IMR-90 (cell line): Measurements from ENCODE around the gene S100A1. TPM values are rescaled to one million over a fixed set of nuclear protein-coding genes. Genes with fewer than 3 reads are reported as not detected.
A peak's percentile ranks its signal among the peaks of the same experiment; 100 is the strongest.

Source experiments
- ATAC-seq: fragments of 200-7000 bp; cut with Tn5 transposase; 2 replicates; pipeline ENCODE4 v1.9.1; 2020; ENCODE audit warnings: low read depth, mild to moderate bottlenecking, moderate library complexity
- BruUV-seq: library from RNA; stranded (reverse); fragments of 400-500 nt; replicated peaks from 2 replicates; lab custom pipeline; 2021; lab: Mats Ljungman, UMichigan
- CTCF ChIA-PET: fragments of 300-600 bp; formaldehyde crosslinking; extraction: SDS; loops from one replicate; lab custom pipeline; 2021; ENCODE audit warnings: antibody characterized with exemption; lab: Yijun Ruan, JAX
- POLR2A ChIA-PET: fragments of 300-600 bp; sonication (Branson Sonifier 250); formaldehyde crosslinking; loops from one replicate; lab custom pipeline; 2022; ENCODE audit warnings: antibody characterized with exemption; ENCODE audit not compliant: unreplicated experiment; lab: Charles Lee
- DNase-seq: peaks from one replicate; pipeline ENCODE4 v3.0.0; 2013
- H2AFZ ChIP-seq: replicated peaks from 2 replicates; pipeline ENCODE3; 2013; ENCODE audit warnings: low read length, mild to moderate bottlenecking; ENCODE audit not compliant: poor library complexity
- H2AK5ac ChIP-seq: 2 replicates; pipeline ENCODE4 v1.6.1; 2013; ENCODE audit warnings: low read depth, low read length, inconsistent platforms
- H2AK9ac ChIP-seq: replicated peaks from 2 replicates; pipeline ENCODE3; 2013; ENCODE audit warnings: mild to moderate bottlenecking, low read depth, low read length, moderate library complexity; ENCODE audit not compliant: poor library complexity
- H2BK120ac ChIP-seq: 2 replicates; pipeline ENCODE4 v1.6.1; 2013; ENCODE audit warnings: low read depth, low read length, inconsistent platforms
- H2BK15ac ChIP-seq: 3 replicates; pipeline ENCODE4 v1.6.1; 2013; ENCODE audit warnings: low read depth, low read length, inconsistent platforms
- H2BK20ac ChIP-seq: 2 replicates; pipeline ENCODE4 v1.6.1; 2013; ENCODE audit warnings: low read depth, mild to moderate bottlenecking, inconsistent platforms, low read length, moderate library complexity
- H2BK5ac ChIP-seq: 2 replicates; pipeline ENCODE4 v1.6.1; 2013; ENCODE audit warnings: mild to moderate bottlenecking, low read depth, low read length, inconsistent platforms; ENCODE audit not compliant: poor library complexity, severe bottlenecking
- H3K14ac ChIP-seq: replicated peaks from 2 replicates; pipeline ENCODE4 v1.6.1; 2013; ENCODE audit warnings: low read depth, low read length, inconsistent platforms
- H3K18ac ChIP-seq: 2 replicates; pipeline ENCODE4 v1.6.1; 2013; ENCODE audit warnings: low read depth, low read length, control low read depth
- H3K23ac ChIP-seq: 2 replicates; pipeline ENCODE4 v1.6.1; 2013; ENCODE audit warnings: low read depth, low read length, inconsistent platforms
- H3K27ac ChIP-seq: 2 replicates; pipeline ENCODE4 v1.5.1; 2013; ENCODE audit warnings: mild to moderate bottlenecking, control low read depth, low read length; ENCODE audit not compliant: insufficient read depth
- H3K27me3 ChIP-seq: 2 replicates; pipeline ENCODE4 v1.6.1; 2013; ENCODE audit warnings: low read length; ENCODE audit not compliant: control insufficient read depth, insufficient read depth
- H3K36me3 ChIP-seq: 2 replicates; pipeline ENCODE4 v1.6.1; 2013; ENCODE audit warnings: low read length, mixed read lengths; ENCODE audit not compliant: control insufficient read depth, insufficient read depth
- H3K4ac ChIP-seq: 2 replicates; pipeline ENCODE4 v1.6.1; 2013; ENCODE audit warnings: low read depth, low read length, inconsistent platforms
- H3K4me1 ChIP-seq: 2 replicates; pipeline ENCODE4 v1.6.1; 2013; ENCODE audit warnings: low read length, mixed read lengths; ENCODE audit not compliant: control insufficient read depth, insufficient read depth
- H3K4me2 ChIP-seq: 2 replicates; pipeline ENCODE4 v1.6.1; 2013; ENCODE audit warnings: low read depth, mild to moderate bottlenecking, control low read depth, low read length, moderate library complexity
- H3K4me3 ChIP-seq: 2 replicates; pipeline ENCODE4 v1.5.1; 2013; ENCODE audit warnings: low read depth, mild to moderate bottlenecking, control low read depth, low read length, moderate library complexity; ENCODE audit not compliant: insufficient read depth
- H3K56ac ChIP-seq: 2 replicates; pipeline ENCODE4 v1.6.1; 2013; ENCODE audit warnings: low read length, inconsistent platforms; ENCODE audit not compliant: insufficient read depth; ENCODE audit errors: extremely low read depth
- H3K79me1 ChIP-seq, 2 experiments: 2 replicates each; pipeline ENCODE4 v1.6.1; 2013; ENCODE audit warnings: low read length in 2 of 2, inconsistent platforms in 1 of 2, low read depth in 1 of 2
- H3K9ac ChIP-seq: 2 replicates; pipeline ENCODE4 v1.6.1; 2013; ENCODE audit warnings: low read depth, low read length, control low read depth
- H3K9me1 ChIP-seq: 2 replicates; pipeline ENCODE4 v1.6.1; 2013; ENCODE audit warnings: low read length, inconsistent platforms; ENCODE audit not compliant: insufficient read depth
- H3K9me3 ChIP-seq: 2 replicates; pipeline ENCODE4 v1.6.1; 2013; ENCODE audit warnings: low read length; ENCODE audit not compliant: control insufficient read depth, insufficient read depth
- H4K20me1 ChIP-seq: 2 replicates; pipeline ENCODE4 v1.6.1; 2013; ENCODE audit warnings: low read length, inconsistent platforms; ENCODE audit not compliant: insufficient read depth
- H4K5ac ChIP-seq: 2 replicates; pipeline ENCODE4 v1.6.1; 2013; ENCODE audit warnings: mild to moderate bottlenecking, low read depth, low read length, control low read depth
- H4K8ac ChIP-seq, 2 experiments: 2 replicates each; pipeline ENCODE4 v1.6.1; 2013; ENCODE audit warnings: low read depth in 2 of 2, low read length in 2 of 2, control low read depth in 1 of 2, inconsistent platforms in 1 of 2
- H4K91ac ChIP-seq: 2 replicates; pipeline ENCODE4 v1.6.1; 2013; ENCODE audit warnings: low read depth, low read length, inconsistent platforms; ENCODE audit not compliant: insufficient read depth
- BHLHE40 ChIP-seq: fragments of 150-350 bp; IDR thresholded peaks from 2 replicates; pipeline ENCODE4 v1.6.1; 2016; ENCODE audit warnings: mild to moderate bottlenecking, low read depth, low read length
- CEBPB ChIP-seq: IDR thresholded peaks from 2 replicates; pipeline ENCODE4 v1.6.1; 2012; ENCODE audit warnings: low read depth, low read length, improper control_type of control experiment
- CHD1 ChIP-seq: IDR thresholded peaks from 2 replicates; pipeline ENCODE4 v1.6.1; 2012; ENCODE audit warnings: low read depth, low read length, improper control_type of control experiment
- CTCF ChIP-seq: conservative IDR thresholded peaks from 2 replicates; pipeline ENCODE4 v1.5.1; 2012; ENCODE audit warnings: mild to moderate bottlenecking, low read depth, low read length, improper control_type of control experiment
- ELK1 ChIP-seq: fragments of 150-350 bp; IDR thresholded peaks from 2 replicates; pipeline ENCODE4 v1.6.1; 2016; ENCODE audit warnings: low read depth, mild to moderate bottlenecking, low read length, moderate library complexity, borderline replicate concordance
- FOS ChIP-seq: fragments of 150-350 bp; IDR thresholded peaks from 2 replicates; pipeline ENCODE4 v1.6.1; 2016; ENCODE audit warnings: low read depth, low read length
- MAFK ChIP-seq: IDR thresholded peaks from 2 replicates; pipeline ENCODE4 v1.6.1; 2012; ENCODE audit warnings: low read depth, low read length, improper control_type of control experiment
- MAZ ChIP-seq: IDR thresholded peaks from 2 replicates; pipeline ENCODE4 v1.6.1; 2012; ENCODE audit warnings: low read depth, mild to moderate bottlenecking, low read length, improper control_type of control experiment, moderate library complexity, borderline replicate concordance
- MXI1 ChIP-seq: IDR thresholded peaks from 2 replicates; pipeline ENCODE4 v1.6.1; 2012; ENCODE audit warnings: low read depth, mild to moderate bottlenecking, low read length, moderate library complexity, borderline replicate concordance
- NFE2L2 ChIP-seq: fragments of 150-350 bp; IDR thresholded peaks from 2 replicates; pipeline ENCODE4 v1.6.1; 2016; ENCODE audit warnings: low read depth, mild to moderate bottlenecking, low read length
- POLR2A ChIP-seq: IDR thresholded peaks from 2 replicates; pipeline ENCODE4 v1.6.1; 2012; ENCODE audit warnings: mild to moderate bottlenecking, low read depth, low read length
- RAD21 ChIP-seq: IDR thresholded peaks from 2 replicates; pipeline ENCODE4 v1.6.1; 2012; ENCODE audit warnings: low read length, improper control_type of control experiment
- RCOR1 ChIP-seq: IDR thresholded peaks from 2 replicates; pipeline ENCODE4 v1.6.1; 2012; ENCODE audit warnings: mild to moderate bottlenecking, low read length, improper control_type of control experiment; ENCODE audit not compliant: insufficient replicate concordance
- RFX5 ChIP-seq: IDR thresholded peaks from 2 replicates; pipeline ENCODE4 v1.8.0; 2012; ENCODE audit warnings: low read depth, mild to moderate bottlenecking, low read length, moderate library complexity
- SMC3 ChIP-seq: fragments of 150-350 bp; IDR thresholded peaks from 2 replicates; pipeline ENCODE4 v1.6.1; 2016; ENCODE audit warnings: low read depth, mild to moderate bottlenecking, antibody characterized with exemption, low read length, moderate library complexity
- WGBS, 2 experiments: methylation state at CpG; one replicate each; pipeline versions ENCODE4 v1.1.5 to v1.1.7; 2013; ENCODE audit warnings: missing lambda C conversion rate in 2 of 2; ENCODE audit not compliant: insufficient read length in 1 of 2; ENCODE audit errors: extremely low coverage in 2 of 2; 5-methylcytosine and 5-hydroxymethylcytosine counted together
- dilution Hi-C: fragments of 300-500 bp; cut with HindIII; formaldehyde crosslinking; loops from one replicate; pipeline ENCODE4 v1.14.3; 2018; ENCODE audit warnings: low sequenced_read_pairs; ENCODE audit not compliant: unreplicated experiment
- in situ Hi-C: fragments of 300-500 bp; cut with MboI; formaldehyde crosslinking; loops from 3 replicates; pipeline ENCODE4 v1.14.3; 2019; ENCODE audit warnings: low sequenced_read_pairs, inconsistent platforms, mixed read lengths
- intact Hi-C: fragments of 100-400 bp; cut with micrococcal nuclease; formaldehyde crosslinking; loops from 2 replicates; pipeline ENCODE4 v1.10.0; 2022
- polyA plus RNA-seq, 3 experiments: library from polyadenylated mRNA; depleted of rRNA; stranded (reverse); fragments of >200 nt; gene quantifications; 2 replicates each; pipeline ENCODE4 v1.2.3, GENCODE V29; 2012; ENCODE audit warnings: low replicate concordance in 1 of 3
- total RNA-seq: library from RNA; depleted of rRNA; stranded (reverse); fragments of >200 nt; gene quantifications from 2 replicates; pipeline ENCODE4 v1.2.3, GENCODE V29; 2012
- TF ChIP-seq, protein P1 (sequence below): fragments of 150-350 bp; IDR thresholded peaks from 2 replicates; pipeline ENCODE4 v1.6.1; 2017; ENCODE audit warnings: mild to moderate bottlenecking, antibody characterized with exemption, low read length, low read depth

Gene S100A1
- total and polyA plus RNA-seq, 2 of the 4 experiments (the other 2 are of a cell fraction): 0.18 to 0.29 TPM

DNA sequence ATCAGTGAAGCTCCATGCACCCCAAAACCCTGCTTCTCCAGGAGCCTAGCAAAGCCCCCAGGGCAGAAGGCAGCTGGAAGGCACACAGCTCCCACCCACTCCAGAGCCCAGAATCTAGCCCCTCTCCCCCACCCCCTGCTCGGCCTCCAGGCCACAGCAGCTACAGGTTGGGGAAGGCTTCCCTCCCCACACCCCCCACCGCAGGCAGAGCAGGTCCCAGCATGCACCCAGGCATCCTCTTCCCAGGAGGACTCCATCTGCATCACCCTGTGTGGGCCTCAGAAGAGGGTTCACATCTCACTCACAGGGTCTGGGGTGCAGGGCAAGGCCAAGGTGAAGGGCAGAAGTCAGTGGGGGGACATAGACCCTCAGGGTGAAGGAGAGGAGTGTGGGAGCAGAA, 12.8 kb upstream of the S100A1 start:
- H3K4me1 ChIP-seq: peaks cover 20% of the 10 kb centered on the region
- no peak overlapping the region for H4K8ac ChIP-seq
- ATAC-seq: no peak
- dilution Hi-C loops: no loop called here
- H2BK120ac ChIP-seq: no peak overlapping the region
- peaks cover 6 to 23% of the 10 kb centered on the region in 2 experiments for H3K79me1 ChIP-seq
- no peaks in the 10 kb centered on the region for H3K27me3 ChIP-seq
- H2AFZ ChIP-seq: no peak overlapping the region
- no peak overlapping the region for H3K4ac ChIP-seq
- H3K27ac ChIP-seq: no peak overlapping the region
- TF ChIP-seq, protein P1, sequence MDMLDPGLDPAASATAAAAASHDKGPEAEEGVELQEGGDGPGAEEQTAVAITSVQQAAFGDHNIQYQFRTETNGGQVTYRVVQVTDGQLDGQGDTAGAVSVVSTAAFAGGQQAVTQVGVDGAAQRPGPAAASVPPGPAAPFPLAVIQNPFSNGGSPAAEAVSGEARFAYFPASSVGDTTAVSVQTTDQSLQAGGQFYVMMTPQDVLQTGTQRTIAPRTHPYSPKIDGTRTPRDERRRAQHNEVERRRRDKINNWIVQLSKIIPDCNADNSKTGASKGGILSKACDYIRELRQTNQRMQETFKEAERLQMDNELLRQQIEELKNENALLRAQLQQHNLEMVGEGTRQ: no peak
- no peak for TF ChIP-seq MAFK
- no peak for TF ChIP-seq MAZ
- no peak for TF ChIP-seq POLR2A
- TF ChIP-seq RFX5: no peak
- TF ChIP-seq MXI1: no peak
- TF ChIP-seq RAD21: no peak
- no peak for TF ChIP-seq SMC3
- TF ChIP-seq FOS: no peak
- no peak for TF ChIP-seq CEBPB
- no peak for TF ChIP-seq RCOR1
- TF ChIP-seq CHD1: no peak
- TF ChIP-seq NFE2L2: no peak
- no peak for TF ChIP-seq CTCF
- TF ChIP-seq ELK1: no peak
- no peak for TF ChIP-seq BHLHE40
- H3K18ac ChIP-seq: no peak overlapping the region
- no peak overlapping the region for H2AK5ac ChIP-seq
- H2BK15ac ChIP-seq: no peak overlapping the region
- no peak overlapping the region for H2BK5ac ChIP-seq
- no peak overlapping the region for H3K14ac ChIP-seq
- H2BK20ac ChIP-seq: no peak overlapping the region
- in situ Hi-C loops: no loop called here
- H4K91ac ChIP-seq: peak overlapping the region; percentile 32; the same call in 1 of the 2 replicates
- WGBS, 2 experiments: 40% methylated on average over 1 of the region's 2 CpGs; no CpG with 5 or more reads in 1 of the 2 experiments
- H4K5ac ChIP-seq: no peak overlapping the region
- no peak for DNase-seq
- H4K20me1 ChIP-seq: peaks cover 4% of the 10 kb centered on the region; the same call in 1 of the 2 replicates
- H3K36me3 ChIP-seq: peaks cover 15% of the 10 kb centered on the region
- H3K9me3 ChIP-seq: no peaks in the 10 kb centered on the region
- CTCF ChIA-PET: interaction anchor here (0.7 to 2.5 kb wide), 3 partner anchors 12 to 47 kb away, joined by 3 to 8 read pairs (median 4); partner anchors contain the start of gene S100A13
- H3K9me1 ChIP-seq: 0 out of 2 replicates have a peak, but pooled peaks cover 1% of the 10 kb centered on the region
- no peak overlapping the region for H3K4me2 ChIP-seq
- no peak overlapping the region for H3K56ac ChIP-seq
- POLR2A ChIA-PET: no interaction called here
- no peak overlapping the region for H2AK9ac ChIP-seq
- H3K4me3 ChIP-seq: no peak overlapping the region
- intact Hi-C loops: no loop called here
- BruUV-seq: no TSS peak
- no peak overlapping the region for H3K9ac ChIP-seq
- no peak overlapping the region for H3K23ac ChIP-seq
